ENCODE results near the gene FCN2. TPM values are rescaled to one million over a fixed set of nuclear protein-coding genes. Genes with fewer than 3 reads are reported as not detected.
A peak's percentile ranks its signal among the peaks of the same experiment; 100 is the strongest.

Gene FCN2
- total RNA-seq, 2 experiments from 2014 or later, result not detected

DNA sequence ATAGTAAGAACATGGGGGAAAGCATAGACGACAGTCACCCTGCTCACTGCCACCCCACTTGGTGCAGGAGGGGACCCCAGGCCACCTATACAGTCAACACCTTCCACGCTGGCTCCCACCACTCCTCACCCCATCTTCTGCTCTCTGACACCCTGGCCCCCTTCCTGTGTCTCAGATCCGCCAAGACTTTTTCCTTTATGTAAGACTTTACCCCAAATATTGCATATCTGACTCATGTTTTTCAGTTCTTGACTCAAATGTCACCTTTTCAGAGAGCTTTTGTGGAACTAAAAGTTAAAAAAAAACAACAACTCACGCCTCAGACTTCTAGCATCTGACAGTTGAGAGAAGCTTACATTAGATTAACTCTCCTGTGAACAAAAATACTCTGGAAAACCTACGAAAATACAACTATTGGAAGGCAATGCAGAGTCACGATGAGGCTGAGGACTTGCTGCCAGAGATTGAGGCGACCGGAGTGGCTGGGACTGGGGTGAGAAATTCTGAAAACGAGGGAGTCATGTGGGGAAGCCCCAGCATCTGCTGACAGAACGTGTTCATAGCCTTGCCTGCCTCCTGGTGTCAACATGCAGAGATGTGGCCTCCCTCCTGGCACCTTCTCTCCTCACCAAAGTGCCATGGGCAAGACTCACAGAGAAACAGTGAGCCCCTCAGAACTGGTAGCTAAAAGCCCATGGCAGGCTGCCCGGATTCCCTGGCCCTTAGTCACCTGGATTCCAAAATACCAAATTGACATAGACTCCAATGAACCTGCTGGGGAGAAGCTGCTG, 22.4 kb upstream of the FCN2 start:
- H2AFZ ChIP-seq (ENCODE audit: low read length), result no peak overlapping the region
- H3K36me3 ChIP-seq (ENCODE audit: insufficient read depth, low read length), result no peaks in the 10 kb centered on the region
- DNase-seq (ENCODE audit: low spot score), result no peak
- no peaks in the 10 kb centered on the region for H3K79me2 ChIP-seq (ENCODE audit: insufficient read depth, low read depth, low read length)
- H3K4me3 ChIP-seq (ENCODE audit: low read depth, low read length, poor library complexity, severe bottlenecking), result no peak overlapping the region
- no TSS peak for BruUV-seq (replicated peaks)
- POLR2A ChIA-PET, result interaction anchor here (1.2 kb wide), 1 partner anchor 73 kb away, joined by 4 read pairs; no protein-coding TSS in a partner anchor
- H3K9me2 ChIP-seq (ENCODE audit: insufficient read depth, low read length), result no peaks in the 10 kb centered on the region
- CTCF ChIA-PET (ENCODE audit: unreplicated experiment), result interaction anchor here (1.0 kb wide), 1 partner anchor 79 kb away, joined by 3 read pairs; no protein-coding TSS in a partner anchor
- H3K27ac ChIP-seq (ENCODE audit: low read depth, low read length, poor library complexity, severe bottlenecking), result no peak overlapping the region
- TF ChIP-seq, protein P1, sequence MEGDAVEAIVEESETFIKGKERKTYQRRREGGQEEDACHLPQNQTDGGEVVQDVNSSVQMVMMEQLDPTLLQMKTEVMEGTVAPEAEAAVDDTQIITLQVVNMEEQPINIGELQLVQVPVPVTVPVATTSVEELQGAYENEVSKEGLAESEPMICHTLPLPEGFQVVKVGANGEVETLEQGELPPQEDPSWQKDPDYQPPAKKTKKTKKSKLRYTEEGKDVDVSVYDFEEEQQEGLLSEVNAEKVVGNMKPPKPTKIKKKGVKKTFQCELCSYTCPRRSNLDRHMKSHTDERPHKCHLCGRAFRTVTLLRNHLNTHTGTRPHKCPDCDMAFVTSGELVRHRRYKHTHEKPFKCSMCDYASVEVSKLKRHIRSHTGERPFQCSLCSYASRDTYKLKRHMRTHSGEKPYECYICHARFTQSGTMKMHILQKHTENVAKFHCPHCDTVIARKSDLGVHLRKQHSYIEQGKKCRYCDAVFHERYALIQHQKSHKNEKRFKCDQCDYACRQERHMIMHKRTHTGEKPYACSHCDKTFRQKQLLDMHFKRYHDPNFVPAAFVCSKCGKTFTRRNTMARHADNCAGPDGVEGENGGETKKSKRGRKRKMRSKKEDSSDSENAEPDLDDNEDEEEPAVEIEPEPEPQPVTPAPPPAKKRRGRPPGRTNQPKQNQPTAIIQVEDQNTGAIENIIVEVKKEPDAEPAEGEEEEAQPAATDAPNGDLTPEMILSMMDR (conservative IDR thresholded peaks at IDR 0.05; ENCODE audit: low read length), result 0 out of 2 replicates have a peak, but pooled peaks have one; percentile 17
- TF ChIP-seq EZH2phosphoT487 (IDR thresholded peaks at IDR 0.05; ENCODE audit: borderline replicate concordance, low read depth, low read length), result no peak
- H4K20me1 ChIP-seq (ENCODE audit: insufficient read depth, low read length), result no peaks in the 10 kb centered on the region
- no peaks in the 10 kb centered on the region for H3K9me3 ChIP-seq (ENCODE audit: low read length)
- intact Hi-C loops (cut with micrococcal nuclease; ENCODE audit: unreplicated experiment), result no loop called here
- H3K4me2 ChIP-seq (ENCODE audit: low read length), result no peak overlapping the region
- H3K4me1 ChIP-seq (ENCODE audit: insufficient read depth, low read length, poor library complexity, severe bottlenecking), result peaks cover 7% of the 10 kb centered on the region

DNA sequence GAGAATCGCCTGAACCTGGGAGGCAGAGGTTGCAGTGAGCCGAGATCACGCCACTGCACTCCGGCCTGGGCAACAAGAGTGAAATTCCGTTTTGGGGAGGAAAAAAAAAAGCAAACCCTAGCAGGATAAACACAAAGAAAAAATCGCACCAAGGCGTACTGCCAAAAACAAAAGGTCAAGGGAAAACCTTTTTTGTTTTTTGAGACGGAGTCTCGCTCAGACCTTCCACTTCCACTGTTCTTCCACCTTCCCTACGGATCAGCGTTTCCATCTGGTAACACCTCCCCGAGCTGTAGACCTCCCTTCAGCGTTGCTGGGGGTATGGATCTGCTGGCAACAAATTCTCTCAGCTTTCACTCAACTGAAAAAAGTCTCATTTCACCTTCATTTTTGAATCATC, 20.1 kb upstream of the FCN2 start:
- Histone ChIP-seq H3K36me3 (ENCODE audit: insufficient read depth, low read length) (no peaks in the 10 kb centered on the region), H2AFZ (ENCODE audit: low read length) (no peak overlapping the region), H3K79me2 (ENCODE audit: insufficient read depth, low read depth, low read length) (no peaks in the 10 kb centered on the region), H4K20me1 (ENCODE audit: insufficient read depth, low read length) (no peaks in the 10 kb centered on the region), H3K9me3 (ENCODE audit: low read length) (no peaks in the 10 kb centered on the region), H3K27ac (ENCODE audit: low read depth, low read length, poor library complexity, severe bottlenecking) (no peak overlapping the region), H3K4me2 (ENCODE audit: low read length) (no peak overlapping the region), H3K9me2 (ENCODE audit: insufficient read depth, low read length) (no peaks in the 10 kb centered on the region), H3K4me1 (ENCODE audit: insufficient read depth, low read length, poor library complexity, severe bottlenecking) (peaks cover 7% of the 10 kb centered on the region), H3K4me3 (ENCODE audit: low read depth, low read length, poor library complexity, severe bottlenecking) (no peak overlapping the region)
- no TSS peak for BruUV-seq (replicated peaks)
- POLR2A ChIA-PET, result no interaction called here
- DNase-seq (ENCODE audit: low spot score), result no peak
- intact Hi-C loops (cut with micrococcal nuclease; ENCODE audit: unreplicated experiment), result no loop called here
- CTCF ChIA-PET (ENCODE audit: unreplicated experiment), result no interaction called here
- TF ChIP-seq EZH2phosphoT487 (IDR thresholded peaks at IDR 0.05; ENCODE audit: borderline replicate concordance, low read depth, low read length), result no peak

DNA sequence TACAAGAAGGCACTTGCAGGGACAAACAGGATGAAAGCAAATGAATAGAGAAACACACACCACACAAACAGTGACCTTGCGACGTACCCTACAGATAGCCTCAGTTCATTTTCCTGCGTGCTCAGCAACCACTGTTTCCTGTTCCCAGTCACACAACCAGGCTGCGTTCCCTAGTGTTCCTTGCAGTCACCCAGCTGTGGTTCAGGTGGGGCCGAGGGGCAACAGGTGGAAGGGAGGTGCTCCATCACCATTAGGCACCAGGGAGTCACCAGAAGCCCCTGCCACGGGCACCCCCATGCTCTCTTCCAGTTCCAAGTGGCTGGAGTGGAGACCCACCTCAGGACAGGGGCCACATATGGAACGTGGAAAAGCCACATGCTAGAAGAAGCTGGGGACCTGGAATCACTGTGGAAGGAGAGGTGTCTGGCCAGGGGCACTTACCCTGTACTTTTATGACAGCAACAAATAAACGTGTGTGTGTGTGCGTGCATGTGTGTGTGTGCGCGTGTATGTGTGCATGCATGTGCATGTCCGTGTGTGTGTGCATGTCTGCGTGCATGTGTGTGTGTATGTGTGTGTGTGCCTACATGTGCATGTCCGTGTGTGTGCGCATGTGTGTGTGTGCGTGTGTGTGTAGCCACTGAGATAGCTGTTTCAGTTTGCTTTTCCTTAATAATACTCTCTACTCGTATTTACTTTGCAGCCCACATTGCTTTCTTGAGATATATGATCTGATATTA, 18.8 kb upstream of the FCN2 start:
- no peak overlapping the region for H3K4me2 ChIP-seq (ENCODE audit: low read length)
- ChIA-PET CTCF (ENCODE audit: unreplicated experiment) (interaction anchor here (0.7 kb wide), 1 partner anchor 36 kb away, joined by 3 read pairs; no protein-coding TSS in a partner anchor), POLR2A (no interaction called here)
- no peaks in the 10 kb centered on the region for H3K79me2 ChIP-seq (ENCODE audit: insufficient read depth, low read depth, low read length)
- no peak overlapping the region for H2AFZ ChIP-seq (ENCODE audit: low read length)
- H3K4me3 ChIP-seq (ENCODE audit: low read depth, low read length, poor library complexity, severe bottlenecking), result no peak overlapping the region
- H3K9me2 ChIP-seq (ENCODE audit: insufficient read depth, low read length), result no peaks in the 10 kb centered on the region
- no peaks in the 10 kb centered on the region for H3K36me3 ChIP-seq (ENCODE audit: insufficient read depth, low read length)
- no peak overlapping the region for H3K27ac ChIP-seq (ENCODE audit: low read depth, low read length, poor library complexity, severe bottlenecking)
- BruUV-seq (replicated peaks), result no TSS peak
- no peak for DNase-seq (ENCODE audit: low spot score)
- intact Hi-C loops (cut with micrococcal nuclease; ENCODE audit: unreplicated experiment), result no loop called here
- no peaks in the 10 kb centered on the region for H3K9me3 ChIP-seq (ENCODE audit: low read length)
- H4K20me1 ChIP-seq (ENCODE audit: insufficient read depth, low read length), result no peaks in the 10 kb centered on the region
- peaks cover 7% of the 10 kb centered on the region for H3K4me1 ChIP-seq (ENCODE audit: insufficient read depth, low read length, poor library complexity, severe bottlenecking)
- TF ChIP-seq, protein P1 (conservative IDR thresholded peaks at IDR 0.05; ENCODE audit: low read length), result no peak
- TF ChIP-seq EZH2phosphoT487 (IDR thresholded peaks at IDR 0.05; ENCODE audit: borderline replicate concordance, low read depth, low read length), result no peak

Data from OCI-LY7 (cell line).